Spleen (tissue), 11 donors: ENCODE measurements around the gene IZUMO4. TPM values are rescaled to one million over a fixed set of nuclear protein-coding genes. Genes with fewer than 3 reads are reported as not detected.

Experiments used
- DNase-seq: peaks from one replicate; pipeline ENCODE4 v3.0.0-alpha.2; 2020
- H3K27ac ChIP-seq, 8 donors: fragments of 200-600 bp; sonication (generic) in 7 of 8; 1 replicate in 4 of 8; 2 replicates in 4 of 8; pipeline versions ENCODE4 v1.5.0 to v1.8.0; 2016 to 2021; ENCODE audit warnings: inconsistent platforms in 4 of 8, mild to moderate bottlenecking in 4 of 8, moderate library complexity in 1 of 8
- H3K27me3 ChIP-seq, 7 donors: fragments of 200-600 bp; sonication (generic) in 6 of 7; replicated peaks in 1 of 7; 1 replicate in 4 of 7; 2 replicates in 3 of 7; pipeline versions ENCODE4 v1.5.0 to v1.8.0; 2016 to 2021; ENCODE audit warnings: inconsistent platforms in 3 of 7, mild to moderate bottlenecking in 1 of 7
- H3K36me3 ChIP-seq, 6 donors: fragments of 200-600 bp; sonication (generic) in 5 of 6; 1 replicate in 4 of 6; 2 replicates in 2 of 6; pipeline versions ENCODE4 v1.5.0 to v1.8.0; 2016 to 2021; ENCODE audit warnings: inconsistent platforms in 2 of 6
- H3K4me1 ChIP-seq, 6 donors: fragments of 200-600 bp; sonication (generic) in 5 of 6; 1 replicate in 3 of 6; 2 replicates in 3 of 6; pipeline versions ENCODE4 v1.5.0 to v1.8.0; 2016 to 2021; ENCODE audit warnings: inconsistent platforms in 3 of 6
- H3K4me3 ChIP-seq, 8 donors: fragments of 200-600 bp; sonication (generic) in 7 of 8; 1 replicate in 4 of 8; 2 replicates in 4 of 8; pipeline versions ENCODE4 v1.5.0 to v1.8.0; 2016 to 2021; ENCODE audit warnings: inconsistent platforms in 4 of 8, mild to moderate bottlenecking in 4 of 8, moderate library complexity in 2 of 8
- H3K9me3 ChIP-seq, 8 donors: fragments of 200-600 bp; sonication (generic) in 7 of 8; 1 replicate in 4 of 8; 2 replicates in 4 of 8; pipeline versions ENCODE4 v1.5.0 to v1.8.0; 2016 to 2021; ENCODE audit warnings: inconsistent platforms in 4 of 8
- CTCF ChIP-seq, 11 experiments: fragments of 200-600 bp in 7 of 11; fragments of 450-650 bp in 4 of 11; sonication (generic) in 4 of 11; IDR thresholded peaks in 8 of 11; conservative IDR thresholded peaks in 3 of 11; 1 replicate in 7 of 11; 2 replicates in 4 of 11; pipeline versions ENCODE4 v1.4.0 to v1.8.0; 2016 to 2021; ENCODE audit warnings: antibody characterized with exemption in 11 of 11, inconsistent platforms in 4 of 11, mild to moderate bottlenecking in 1 of 11
- POLR2A ChIP-seq, 3 donors: fragments of 450-650 bp; IDR thresholded peaks; one replicate each; pipeline ENCODE4 v1.5.1; 2017; ENCODE audit warnings: antibody characterized with exemption in 3 of 3, mild to moderate bottlenecking in 1 of 3
- POLR2AphosphoS5 ChIP-seq, 3 donors: sonication (generic); formaldehyde crosslinking; IDR thresholded peaks; one replicate each; pipeline ENCODE4 v1.5.1; 2017; ENCODE audit warnings: antibody characterized with exemption in 3 of 3
- WGBS, 5 donors: extraction: QIAGEN DNeasy Blood & Tissue Kit in 3 of 5; methylation state at CpG; one replicate each; pipeline versions ENCODE4 v1.1.5 to v1.1.7; 2013 to 2018; 5-methylcytosine and 5-hydroxymethylcytosine counted together
- intact Hi-C: fragments of 100-400 bp; cut with DNase I; formaldehyde crosslinking; loops from one replicate; pipeline ENCODE4 v1.15.0; 2023; ENCODE audit warnings: low total_unique reads
- polyA plus RNA-seq, 3 donors: library from polyadenylated mRNA; stranded (reverse); fragments of 200-250 nt; gene quantifications; one replicate each; pipeline ENCODE4 v1.2.1, GENCODE V29; 2013
- total RNA-seq, 7 donors: library from RNA; depleted of rRNA in 3 of 7; stranded (reverse); fragments of >200 nt in 3 of 7; fragmentation: NEBNext Ultra II Directional in 4 of 7; extraction: Animal tissue kit (Norgen Biotek cat#: 25700) in 4 of 7; gene quantifications; one replicate each; pipeline versions ENCODE4 v1.1.0 to v1.2.1, GENCODE V29; 2016 to 2021
- donor health status: healthy with polysubstance abuse.
- donor health status: DM: no; HTN: no; CAD: no; lungs with moderate emphysema.
- donor health status: DM: no; HTN: no; CAD: no.
- donor health status: Bipolar disorder and iron deficiency.
- donor health status: healthy.
- donor health status: DM: no; HTN: no; CAD: no.
- donor health status: DM: yes; HTN: yes; CAD: no.

Gene IZUMO4
- total and polyA plus RNA-seq, 10 donors: 1.9 to 25.9 (median 5.7) TPM

GRCh38 chr19:2063824-2064223 is 32.9 kb upstream of the IZUMO4 start:
- DNase-seq: no peak
- peak overlapping the region in 6 of 8 donors; percentile 58 to 77 (median 68) for H3K27ac ChIP-seq
- no peaks in the 10 kb centered on the region for H3K27me3 ChIP-seq
- intact Hi-C loops: no loop called here
- no peak for TF ChIP-seq CTCF (IDR thresholded peaks at IDR 0.05 in 8 of 11, conservative IDR thresholded peaks at IDR 0.05 in 3 of 11)
- TF ChIP-seq POLR2AphosphoS5 (IDR thresholded peaks at IDR 0.05): no peak
- TF ChIP-seq POLR2A (IDR thresholded peaks at IDR 0.05): no peak
- WGBS, 5 donors: 81 to 90% (median 84%) methylated on average over 8 of the region's 8 CpGs
- peaks cover 29 to 82% (median 47%) of the 10 kb centered on the region in 6 donors for H3K4me1 ChIP-seq
- no peak overlapping the region for H3K4me3 ChIP-seq
- H3K9me3 ChIP-seq: no peaks in the 10 kb centered on the region
- no peaks in the 10 kb centered on the region for H3K36me3 ChIP-seq

- intact Hi-C loops: no loop called here
- no peaks in the 10 kb centered on the region for H3K9me3 ChIP-seq
- no peaks in the 10 kb centered on the region for H3K27me3 ChIP-seq
- no peak for DNase-seq
- H3K36me3 ChIP-seq: no peaks in the 10 kb centered on the region
- no peak overlapping the region for H3K4me3 ChIP-seq
- H3K4me1 ChIP-seq: peaks cover 28 to 82% (median 46%) of the 10 kb centered on the region in 6 donors
- WGBS, 5 donors: 79 to 86% (median 84%) methylated on average over 12 to 13 of the region's 13 CpGs
- H3K27ac ChIP-seq: peak overlapping the region in 7 of 8 donors; percentile 39 to 77 (median 67)
- no peak for TF ChIP-seq POLR2A (IDR thresholded peaks at IDR 0.05)
- no peak for TF ChIP-seq CTCF (IDR thresholded peaks at IDR 0.05 in 8 of 11, conservative IDR thresholded peaks at IDR 0.05 in 3 of 11)
- peak in 1 of 3 donors; percentile 4 for TF ChIP-seq POLR2AphosphoS5 (IDR thresholded peaks at IDR 0.05)
Observed at GRCh38 chr19:2064395-2064787, 32.3 kb upstream of the IZUMO4 start.

GRCh38 chr19:2064788-2065524 is 31.8 kb upstream of the IZUMO4 start:
- intact Hi-C loops: loop anchor here (5.0 kb wide), 1 partner anchor 48 kb away; the partner anchor contains the start of gene BTBD2
- no peaks in the 10 kb centered on the region for H3K27me3 ChIP-seq
- H3K36me3 ChIP-seq: no peaks in the 10 kb centered on the region
- TF ChIP-seq POLR2AphosphoS5 (IDR thresholded peaks at IDR 0.05) (peak; percentile 52 to 86 (median 73)), POLR2A (IDR thresholded peaks at IDR 0.05) (no peak)
- H3K27ac ChIP-seq: peak overlapping the region in 7 of 8 donors; percentile 39 to 77 (median 67)
- 77 to 90% (median 81%) methylated on average over 24 to 38 of the region's 38 CpGs for WGBS, 5 donors
- H3K9me3 ChIP-seq: no peaks in the 10 kb centered on the region
- no peak overlapping the region for H3K4me3 ChIP-seq
- peaks cover 28 to 82% (median 46%) of the 10 kb centered on the region in 6 donors for H3K4me1 ChIP-seq
- peak; percentile 72 for DNase-seq

GRCh38 chr19:2070436-2070827 is 26.3 kb upstream of the IZUMO4 start:
- Histone ChIP-seq H3K27ac (peak overlapping the region in 5 of 8 donors; percentile 52 to 74 (median 62)), H3K36me3 (peaks cover 0 to 54% (median 45%) of the 10 kb centered on the region in 6 donors), H3K27me3 (no peaks in the 10 kb centered on the region), H3K4me1 (peaks cover 25 to 73% (median 44%) of the 10 kb centered on the region in 6 donors), H3K9me3 (no peaks in the 10 kb centered on the region), H3K4me3 (no peak overlapping the region)
- TF ChIP-seq POLR2AphosphoS5 (IDR thresholded peaks at IDR 0.05) (no peak), POLR2A (IDR thresholded peaks at IDR 0.05) (no peak), CTCF (IDR thresholded peaks at IDR 0.05 in 8 of 11, conservative IDR thresholded peaks at IDR 0.05 in 3 of 11) (no peak)
- DNase-seq: no peak
- intact Hi-C loops: no loop called here
- 79 to 91% (median 87%) methylated on average over 10 of the region's 10 CpGs for WGBS, 5 donors
